ENCODE data around the gene NGLY1. TPM values are rescaled to one million over a fixed set of nuclear protein-coding genes. Genes with fewer than 3 reads are reported as not detected.

NGLY1 gene
- total RNA-seq, 1 experiment from 2014 or later, result 14.6 TPM

GRCh38 chr3:25830373-25831280 is 47.4 kb upstream of the NGLY1 start:
- in situ Hi-C loops (cut with HindIII; ENCODE audit: low pct_unique_long_range_greater_than_20kb, low sequenced_read_pairs), result no loop called here
- CTCF ChIA-PET, result no interaction called here

DNA sequence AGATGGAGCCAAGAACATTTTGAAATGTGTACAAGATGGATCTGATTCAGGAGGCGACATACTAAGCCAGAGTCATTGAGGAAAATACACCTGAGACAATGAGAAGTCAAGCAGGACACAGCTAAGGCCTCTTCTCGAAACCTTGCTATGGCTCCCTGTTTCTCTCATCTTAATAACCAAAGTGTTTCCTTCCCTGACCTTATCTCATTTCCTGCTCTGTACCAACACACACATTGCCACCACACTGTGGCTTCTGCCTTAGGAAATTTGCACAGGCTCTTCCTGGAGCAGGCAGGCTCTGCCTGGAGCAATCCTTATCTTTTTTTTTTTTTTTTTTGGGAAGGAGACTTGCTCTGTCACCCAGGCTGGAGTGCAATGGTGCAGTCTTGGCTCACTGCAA is 43.3 kb upstream of the NGLY1 start:
- TF ChIP-seq POLR2AphosphoS5 (IDR thresholded peaks at IDR 0.05; ENCODE audit: low read depth, low read length) (no peak), REST (IDR thresholded peaks at IDR 0.05; ENCODE audit: insufficient read depth in 1 of 2, low read depth in 2 of 2, low read length in 1 of 2) (no peak), CTCF (IDR thresholded peaks at IDR 0.05) (no peak), SIN3A (IDR thresholded peaks at IDR 0.05; ENCODE audit: borderline replicate concordance, insufficient read depth, low read depth, low read length) (no peak), TCF7L2 (IDR thresholded peaks at IDR 0.05; ENCODE audit: low read depth, low read length) (no peak)
- Histone ChIP-seq H3K36me3 (ENCODE audit: control insufficient read depth, insufficient read depth, low read length) (no peaks in the 10 kb centered on the region), H3K9me3 (ENCODE audit: control insufficient read depth, insufficient read depth, low read depth, low read length) (no peaks in the 10 kb centered on the region), H3K27ac (ENCODE audit: low read length) (no peak overlapping the region), H3K27me3 (ENCODE audit: control insufficient read depth, insufficient read depth, low read length) (no peaks in the 10 kb centered on the region), H3K4me1 (ENCODE audit: control insufficient read depth, insufficient read depth, low read length) (no peaks in the 10 kb centered on the region), H3K4me3 (ENCODE audit: low read depth in 2 of 2, low read length in 2 of 2) (no peak overlapping the region)
- in situ Hi-C loops (cut with HindIII; ENCODE audit: low pct_unique_long_range_greater_than_20kb, low sequenced_read_pairs) (no loop called here), intact Hi-C loops (cut with micrococcal nuclease; ENCODE audit: unreplicated experiment) (no loop called here)
- DNase-seq (ENCODE audit: low read depth, low spot score) (no peak), ATAC-seq (no peak)
- POLR2A ChIA-PET, result no interaction called here
- CTCF ChIA-PET, result no interaction called here
- no TSS peak for BruUV-seq (replicated peaks)

More at GRCh38 chr3:25830373-25831280, 47.4 kb upstream of the NGLY1 start:
- intact Hi-C loops (cut with micrococcal nuclease; ENCODE audit: unreplicated experiment), result no loop called here
- ATAC-seq, result no peak
- no peak for DNase-seq (ENCODE audit: low read depth, low spot score)
- no peaks in the 10 kb centered on the region for H3K36me3 ChIP-seq (ENCODE audit: control insufficient read depth, insufficient read depth, low read length)
- no peaks in the 10 kb centered on the region for H3K27me3 ChIP-seq (ENCODE audit: control insufficient read depth, insufficient read depth, low read length)
- no peak overlapping the region for H3K4me3 ChIP-seq (ENCODE audit: low read depth in 2 of 2, low read length in 2 of 2)
- no peak for TF ChIP-seq CTCF (IDR thresholded peaks at IDR 0.05)
- no peak for TF ChIP-seq POLR2AphosphoS5 (IDR thresholded peaks at IDR 0.05; ENCODE audit: low read depth, low read length)
- TF ChIP-seq TCF7L2 (IDR thresholded peaks at IDR 0.05; ENCODE audit: low read depth, low read length), result no peak
- TF ChIP-seq REST (IDR thresholded peaks at IDR 0.05; ENCODE audit: insufficient read depth in 1 of 2, low read depth in 2 of 2, low read length in 1 of 2), result no peak
- no peak for TF ChIP-seq SIN3A (IDR thresholded peaks at IDR 0.05; ENCODE audit: borderline replicate concordance, insufficient read depth, low read depth, low read length)
- no peaks in the 10 kb centered on the region for H3K9me3 ChIP-seq (ENCODE audit: control insufficient read depth, insufficient read depth, low read depth, low read length)
- POLR2A ChIA-PET, result no interaction called here
- no peak overlapping the region for H3K27ac ChIP-seq (ENCODE audit: low read length)
- no peaks in the 10 kb centered on the region for H3K4me1 ChIP-seq (ENCODE audit: control insufficient read depth, insufficient read depth, low read length)
- no TSS peak for BruUV-seq (replicated peaks)

All from Panc1 (cell line).